Measurements from ENCODE around the gene TMPRSS3. TPM values are rescaled to one million over a fixed set of nuclear protein-coding genes. Genes with fewer than 3 reads are reported as not detected.

TMPRSS3 gene
- total RNA-seq, 1 donor from 2014 or later: 0.32 TPM

- ATAC-seq: no peak
Observed at GRCh38 chr21:42387843-42388340, 8.0 kb downstream of the TMPRSS3 start.

GRCh38 chr21:42387164-42387563 is 8.7 kb downstream of the TMPRSS3 start:
- ATAC-seq: no peak

- no peak for ATAC-seq
Observed at GRCh38 chr21:42386034-42386591, 9.7 kb downstream of the TMPRSS3 start.

GRCh38 chr21:42385619-42386018 is 10.2 kb downstream of the TMPRSS3 start:
- ATAC-seq: no peak

- ATAC-seq: peak; percentile 35
Observed at GRCh38 chr21:42384989-42385388, 10.9 kb downstream of the TMPRSS3 start.

- ATAC-seq: no peak
Observed at GRCh38 chr21:42384156-42384945, 11.5 kb downstream of the TMPRSS3 start.

- no peak for ATAC-seq
Observed at GRCh38 chr21:42383331-42383730, 12.5 kb downstream of the TMPRSS3 start.

- ATAC-seq: no peak
Observed at GRCh38 chr21:42382915-42383314, 12.9 kb downstream of the TMPRSS3 start.

- peak; percentile 50 for ATAC-seq
Observed at GRCh38 chr21:42381347-42381984, 14.4 kb downstream of the TMPRSS3 start.

GRCh38 chr21:42379426-42380215 is 16.2 kb downstream of the TMPRSS3 start:
- ATAC-seq: no peak

GRCh38 chr21:42378418-42378817 is 17.4 kb downstream of the TMPRSS3 start:
- ATAC-seq: no peak

- ATAC-seq: no peak
Observed at GRCh38 chr21:42377951-42378340, 17.9 kb downstream of the TMPRSS3 start.

- ATAC-seq: no peak
Observed at GRCh38 chr21:42377211-42377950, 18.5 kb downstream of the TMPRSS3 start.

GRCh38 chr21:42376338-42376982 is 19.4 kb downstream of the TMPRSS3 start:
- peak; percentile 20 for ATAC-seq

GRCh38 chr21:42375966-42376337 is 19.9 kb downstream of the TMPRSS3 start:
- no peak for ATAC-seq

GRCh38 chr21:42375506-42375905 is 20.3 kb downstream of the TMPRSS3 start:
- no peak for ATAC-seq

- ATAC-seq: no peak
Observed at GRCh38 chr21:42374864-42375499, 20.9 kb downstream of the TMPRSS3 start.

- no peak for ATAC-seq
Observed at GRCh38 chr21:42374457-42374856, 21.4 kb downstream of the TMPRSS3 start.

- ATAC-seq: no peak
Observed at GRCh38 chr21:42373908-42374455, 21.9 kb downstream of the TMPRSS3 start.

GRCh38 chr21:42373196-42373907 is 22.5 kb downstream of the TMPRSS3 start:
- ATAC-seq: no peak

Data from esophagus mucosa (tissue), 1 donor.